ENCODE results near the gene ABI2. TPM values are rescaled to one million over a fixed set of nuclear protein-coding genes. Genes with fewer than 3 reads are reported as not detected.

Gene ABI2
- total RNA-seq, 1 donor: 58.3 TPM

DNA sequence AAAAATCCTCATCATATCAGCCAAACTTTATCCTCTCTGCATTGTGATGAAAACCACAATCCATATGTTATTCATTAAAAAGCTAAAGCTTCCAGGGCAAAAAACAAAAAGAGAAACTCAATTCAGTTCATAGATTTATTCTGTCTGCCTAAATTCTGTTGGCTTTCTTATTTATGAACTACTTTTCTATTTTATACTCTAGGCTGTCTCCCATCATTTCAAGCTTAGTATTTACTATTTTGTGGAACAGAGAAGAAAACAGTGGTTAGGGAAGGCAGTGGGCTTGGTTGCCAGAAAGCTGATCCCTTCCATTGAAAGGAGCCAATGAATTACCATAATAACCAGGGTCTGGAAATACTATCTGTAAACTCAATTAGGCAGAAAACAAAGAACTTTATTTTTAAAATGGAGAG lies 135.1 kb downstream of the ABI2 start:
- peak; percentile 30 for DNase-seq (ENCODE audit: low read depth)
- no peak overlapping the region for H3K4me3 ChIP-seq (ENCODE audit: low read depth, low read length)

DNA sequence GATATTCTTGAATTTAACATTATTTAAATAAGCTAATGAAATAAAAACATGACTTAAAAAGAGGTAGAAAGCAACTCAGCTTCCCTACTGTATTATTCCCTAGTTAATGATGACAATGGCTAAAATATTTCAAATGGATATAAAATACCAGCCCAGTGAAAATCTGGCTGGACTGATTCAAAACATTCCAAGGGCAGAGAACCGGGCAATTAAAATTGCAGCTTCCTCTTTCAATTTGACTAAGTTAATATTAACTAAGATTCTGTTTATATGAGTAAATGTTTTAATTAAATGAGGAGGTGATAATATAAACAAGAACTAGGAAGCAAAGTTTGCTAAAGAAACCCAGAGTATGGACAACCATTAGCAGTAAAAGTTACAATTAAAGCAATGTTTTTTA lies 141.4 kb downstream of the ABI2 start:
- TF ChIP-seq CTCF (IDR thresholded peaks at IDR 0.05; ENCODE audit: insufficient read depth, low read depth, low read length): no peak
- no peak for DNase-seq (ENCODE audit: low read depth)
- H3K4me3 ChIP-seq (ENCODE audit: low read depth, low read length): no peak overlapping the region

More for the DNA sequence above, 135.1 kb downstream of the ABI2 start:
- no peak for TF ChIP-seq CTCF (IDR thresholded peaks at IDR 0.05; ENCODE audit: insufficient read depth, low read depth, low read length)

- no peak for DNase-seq (ENCODE audit: low read depth)
- H3K4me3 ChIP-seq (ENCODE audit: low read depth, low read length): no peak overlapping the region
- TF ChIP-seq CTCF (IDR thresholded peaks at IDR 0.05; ENCODE audit: insufficient read depth, low read depth, low read length): no peak
Observed at GRCh38 chr2:203470371-203470770, 142.2 kb downstream of the ABI2 start.

DNA sequence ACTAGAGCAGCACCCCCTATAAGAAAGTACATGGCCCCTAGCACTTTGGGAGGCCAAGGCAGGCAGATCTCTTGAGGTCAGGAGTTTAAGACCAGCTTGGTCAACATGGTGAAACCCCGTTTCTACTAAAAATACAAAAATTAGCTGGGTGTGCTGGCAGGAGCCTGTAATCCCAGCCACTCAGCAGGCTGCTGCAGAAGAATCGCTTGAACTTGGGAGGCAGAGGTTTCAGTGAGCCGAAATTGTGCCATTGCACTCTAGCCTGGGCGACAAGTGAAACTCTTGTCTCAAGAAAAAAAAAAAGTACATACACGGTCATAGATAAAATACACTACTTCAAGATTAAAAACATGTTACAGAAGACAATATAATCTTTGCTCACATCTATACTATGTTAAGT lies 143.1 kb downstream of the ABI2 start:
- H3K4me3 ChIP-seq (ENCODE audit: low read depth, low read length): no peak overlapping the region
- no peak for TF ChIP-seq CTCF (IDR thresholded peaks at IDR 0.05; ENCODE audit: insufficient read depth, low read depth, low read length)
- DNase-seq (ENCODE audit: low read depth): no peak

DNA sequence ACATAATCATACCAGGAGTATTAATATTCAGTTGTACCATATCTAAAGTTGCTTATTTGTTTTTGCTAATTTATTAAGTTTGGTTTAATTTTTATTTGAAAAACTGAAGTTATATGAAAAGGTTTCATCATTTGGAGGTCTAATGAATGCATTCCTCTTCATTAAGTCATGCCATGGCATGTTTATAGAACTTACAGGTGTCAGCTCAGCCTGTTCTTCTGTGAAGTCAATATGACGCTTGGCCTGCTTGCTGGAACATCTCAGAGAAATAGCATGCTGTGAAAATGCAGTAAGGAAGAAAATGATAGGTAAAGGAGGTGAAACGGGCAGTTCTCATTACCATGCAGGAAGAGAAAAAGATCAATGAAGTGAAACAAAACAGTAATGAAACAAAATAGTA lies 148.7 kb downstream of the ABI2 start:
- H3K4me3 ChIP-seq (ENCODE audit: low read depth, low read length): no peak overlapping the region
- no peak for DNase-seq (ENCODE audit: low read depth)
- TF ChIP-seq CTCF (IDR thresholded peaks at IDR 0.05; ENCODE audit: insufficient read depth, low read depth, low read length): no peak

DNA sequence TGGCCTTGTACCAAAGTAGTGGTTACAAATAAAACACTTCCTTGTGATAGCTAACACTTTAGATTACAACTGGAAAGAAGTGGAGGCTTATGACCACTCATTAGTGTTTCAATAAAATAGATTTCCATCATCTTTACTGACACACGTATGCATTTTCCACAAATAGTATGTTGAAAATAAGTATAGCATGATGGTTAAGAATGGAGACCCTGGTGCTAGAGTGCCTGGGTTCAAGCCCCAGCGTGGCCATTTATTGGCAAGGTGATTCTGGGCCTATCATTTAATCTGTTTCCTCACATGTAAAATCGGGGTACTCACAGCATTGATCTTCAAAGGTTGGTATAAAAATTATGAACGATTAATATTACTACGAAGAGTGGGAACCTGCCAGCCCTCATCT lies 152.4 kb downstream of the ABI2 start:
- no peak overlapping the region for H3K4me3 ChIP-seq (ENCODE audit: low read depth, low read length)
- no peak for DNase-seq (ENCODE audit: low read depth)
- no peak for TF ChIP-seq CTCF (IDR thresholded peaks at IDR 0.05; ENCODE audit: insufficient read depth, low read depth, low read length)

All from fibroblast of villous mesenchyme (primary cell).